ENCODE data around the gene AGBL5.

Gene AGBL5

DNA sequence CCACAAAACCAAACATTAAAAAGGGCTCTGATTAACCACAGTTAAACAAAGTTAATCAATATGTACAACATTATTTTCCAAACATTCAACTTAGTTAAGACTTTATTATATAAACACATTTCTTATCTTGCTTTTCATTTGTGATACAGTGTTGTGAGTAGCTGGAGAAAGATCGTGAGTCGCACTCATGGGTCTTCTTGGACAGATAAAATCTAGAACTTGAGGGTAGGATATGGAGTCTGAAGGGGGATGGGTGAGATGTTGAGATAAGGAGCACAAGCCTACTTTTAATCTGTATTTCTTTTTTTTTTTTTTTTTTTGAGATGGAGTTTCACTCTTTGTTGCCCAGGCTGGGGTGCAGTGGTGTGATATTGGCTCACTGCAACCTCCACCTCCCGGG lies 41.3 kb upstream of the AGBL5 start:
- Histone ChIP-seq H3K9ac (ENCODE audit: low read length in 5 of 5) (no peak overlapping the region), H3K27me3 (ENCODE audit: control insufficient read depth in 5 of 5, insufficient read depth in 4 of 5, low read length in 5 of 5) (no peaks in the 10 kb centered on the region), H3K27ac (ENCODE audit: low read depth, low read length) (no peak overlapping the region), H3K4me3 (ENCODE audit: low read depth in 1 of 5, low read length in 5 of 5) (no peak overlapping the region), H3K9me3 (ENCODE audit: control insufficient read depth in 5 of 5, low read length in 5 of 5) (no peaks in the 10 kb centered on the region), H3K36me3 (ENCODE audit: control insufficient read depth in 5 of 5, insufficient read depth in 5 of 5, low read length in 5 of 5) (no peaks in the 10 kb centered on the region), H3K4me1 (ENCODE audit: control insufficient read depth in 5 of 5, insufficient read depth in 5 of 5, low read length in 5 of 5) (peaks cover 3 to 25% (median 22%) of the 10 kb centered on the region in 5 donors)

DNA sequence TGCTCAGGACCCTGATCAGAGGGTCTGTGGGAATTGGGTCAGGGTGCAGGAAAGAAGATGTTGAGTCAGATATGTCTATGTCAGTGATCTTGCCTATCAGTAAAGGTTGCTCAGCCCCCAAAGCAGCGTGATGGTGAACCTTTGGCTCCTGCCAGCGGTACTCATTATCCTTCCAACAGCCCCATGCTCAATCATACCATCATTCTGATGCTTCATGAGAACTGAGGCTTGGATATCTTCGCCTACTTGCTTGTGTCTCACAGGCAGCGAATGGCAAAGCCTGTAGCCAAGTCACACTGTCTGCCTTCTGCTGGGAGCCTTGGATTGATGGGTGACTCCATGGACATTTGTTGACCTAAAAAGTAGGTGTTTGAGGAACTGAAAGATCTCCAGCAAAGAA lies 37.7 kb upstream of the AGBL5 start:
- H3K27ac ChIP-seq (ENCODE audit: low read depth, low read length) = peak overlapping the region; percentile 23
- no peaks in the 10 kb centered on the region for H3K27me3 ChIP-seq (ENCODE audit: control insufficient read depth in 5 of 5, insufficient read depth in 4 of 5, low read length in 5 of 5)
- no peaks in the 10 kb centered on the region for H3K9me3 ChIP-seq (ENCODE audit: control insufficient read depth in 5 of 5, low read length in 5 of 5)
- H3K36me3 ChIP-seq (ENCODE audit: control insufficient read depth in 5 of 5, insufficient read depth in 5 of 5, low read length in 5 of 5) = no peaks in the 10 kb centered on the region
- peaks cover 10 to 57% (median 55%) of the 10 kb centered on the region in 5 donors for H3K4me1 ChIP-seq (ENCODE audit: control insufficient read depth in 5 of 5, insufficient read depth in 5 of 5, low read length in 5 of 5)
- H3K9ac ChIP-seq (ENCODE audit: low read length in 5 of 5) = no peak overlapping the region
- no peak overlapping the region for H3K4me3 ChIP-seq (ENCODE audit: low read depth in 1 of 5, low read length in 5 of 5)

- Histone ChIP-seq H3K27ac (ENCODE audit: low read depth, low read length) (peak overlapping the region; percentile 76), H3K4me3 (ENCODE audit: low read depth in 1 of 5, low read length in 5 of 5) (no peak overlapping the region), H3K4me1 (ENCODE audit: control insufficient read depth in 5 of 5, insufficient read depth in 5 of 5, low read length in 5 of 5) (peaks cover 15 to 66% (median 57%) of the 10 kb centered on the region in 5 donors)
These were observed 36.6 kb upstream of the AGBL5 start for GRCh38 chr2:27014771-27015433.

GRCh38 chr2:27016801-27017325 lies 34.6 kb upstream of the AGBL5 start:
- H3K36me3 ChIP-seq (ENCODE audit: control insufficient read depth in 5 of 5, insufficient read depth in 5 of 5, low read length in 5 of 5) = no peaks in the 10 kb centered on the region
- peak overlapping the region; percentile 78 for H3K27ac ChIP-seq (ENCODE audit: low read depth, low read length)
- H3K9ac ChIP-seq (ENCODE audit: low read length in 5 of 5) = peak overlapping the region in 2 of 5 donors; percentile 52 to 55
- H3K27me3 ChIP-seq (ENCODE audit: control insufficient read depth in 5 of 5, insufficient read depth in 4 of 5, low read length in 5 of 5) = no peaks in the 10 kb centered on the region
- no peaks in the 10 kb centered on the region for H3K9me3 ChIP-seq (ENCODE audit: control insufficient read depth in 5 of 5, low read length in 5 of 5)
- H3K4me1 ChIP-seq (ENCODE audit: control insufficient read depth in 5 of 5, insufficient read depth in 5 of 5, low read length in 5 of 5) = peaks cover 21 to 84% (median 72%) of the 10 kb centered on the region in 5 donors
- no peak overlapping the region for H3K4me3 ChIP-seq (ENCODE audit: low read depth in 1 of 5, low read length in 5 of 5)

More at GRCh38 chr2:27014771-27015433, 36.6 kb upstream of the AGBL5 start:
- Histone ChIP-seq H3K9me3 (ENCODE audit: control insufficient read depth in 5 of 5, low read length in 5 of 5) (no peaks in the 10 kb centered on the region), H3K9ac (ENCODE audit: low read length in 5 of 5) (peak overlapping the region in 2 of 5 donors; percentile 47 to 53), H3K36me3 (ENCODE audit: control insufficient read depth in 5 of 5, insufficient read depth in 5 of 5, low read length in 5 of 5) (no peaks in the 10 kb centered on the region), H3K27me3 (ENCODE audit: control insufficient read depth in 5 of 5, insufficient read depth in 4 of 5, low read length in 5 of 5) (no peaks in the 10 kb centered on the region)

DNA sequence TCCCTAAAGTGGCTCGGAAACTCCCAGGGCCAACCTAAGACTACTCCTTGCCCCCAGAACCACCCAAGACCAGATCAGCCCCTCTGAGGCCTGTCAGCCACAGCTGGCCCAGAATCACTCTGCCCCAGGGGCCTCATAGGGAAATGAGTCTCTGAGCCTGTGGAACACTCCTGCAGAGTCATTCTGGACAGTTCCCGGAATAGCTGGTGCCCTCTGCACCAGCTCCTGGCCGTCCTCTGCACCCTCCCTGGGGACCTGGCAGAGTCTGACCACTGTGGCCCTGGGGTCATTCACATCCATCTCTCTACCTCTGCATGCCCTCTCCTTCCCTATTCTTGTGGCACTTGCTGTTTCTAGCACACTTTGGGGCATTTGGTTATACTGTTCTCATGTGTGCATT lies 33.3 kb upstream of the AGBL5 start:
- H3K27me3 ChIP-seq (ENCODE audit: control insufficient read depth in 5 of 5, insufficient read depth in 4 of 5, low read length in 5 of 5) = no peaks in the 10 kb centered on the region
- peaks cover 18 to 76% (median 65%) of the 10 kb centered on the region in 5 donors for H3K4me1 ChIP-seq (ENCODE audit: control insufficient read depth in 5 of 5, insufficient read depth in 5 of 5, low read length in 5 of 5)
- peaks cover 0 to 11% (median 11%) of the 10 kb centered on the region in 5 donors for H3K36me3 ChIP-seq (ENCODE audit: control insufficient read depth in 5 of 5, insufficient read depth in 5 of 5, low read length in 5 of 5)
- H3K9me3 ChIP-seq (ENCODE audit: control insufficient read depth in 5 of 5, low read length in 5 of 5) = no peaks in the 10 kb centered on the region
- no peak overlapping the region for H3K4me3 ChIP-seq (ENCODE audit: low read depth in 1 of 5, low read length in 5 of 5)
- H3K9ac ChIP-seq (ENCODE audit: low read length in 5 of 5) = peak overlapping the region in 2 of 5 donors; percentile 38 to 52
- peak overlapping the region; percentile 78 for H3K27ac ChIP-seq (ENCODE audit: low read depth, low read length)

- Histone ChIP-seq H3K9me3 (ENCODE audit: control insufficient read depth in 5 of 5, low read length in 5 of 5) (no peaks in the 10 kb centered on the region), H3K4me3 (ENCODE audit: low read depth in 1 of 5, low read length in 5 of 5) (no peak overlapping the region), H3K27ac (ENCODE audit: low read depth, low read length) (peak overlapping the region; percentile 78), H3K9ac (ENCODE audit: low read length in 5 of 5) (peak overlapping the region in 4 of 5 donors; percentile 25 to 69 (median 50)), H3K27me3 (ENCODE audit: control insufficient read depth in 5 of 5, insufficient read depth in 4 of 5, low read length in 5 of 5) (no peaks in the 10 kb centered on the region), H3K4me1 (ENCODE audit: control insufficient read depth in 5 of 5, insufficient read depth in 5 of 5, low read length in 5 of 5) (peaks cover 18 to 73% (median 65%) of the 10 kb centered on the region in 5 donors), H3K36me3 (ENCODE audit: control insufficient read depth in 5 of 5, insufficient read depth in 5 of 5, low read length in 5 of 5) (peaks cover 0 to 22% (median 19%) of the 10 kb centered on the region in 5 donors)
These were observed 32.0 kb upstream of the AGBL5 start for GRCh38 chr2:27019459-27019858.

GRCh38 chr2:27019931-27020855 lies 31.3 kb upstream of the AGBL5 start:
- H3K9ac ChIP-seq (ENCODE audit: low read length in 5 of 5) = peak overlapping the region; percentile 25 to 69 (median 48)
- peaks cover 0 to 28% (median 20%) of the 10 kb centered on the region in 5 donors for H3K36me3 ChIP-seq (ENCODE audit: control insufficient read depth in 5 of 5, insufficient read depth in 5 of 5, low read length in 5 of 5)
- no peaks in the 10 kb centered on the region for H3K27me3 ChIP-seq (ENCODE audit: control insufficient read depth in 5 of 5, insufficient read depth in 4 of 5, low read length in 5 of 5)
- peaks cover 18 to 67% (median 58%) of the 10 kb centered on the region in 5 donors for H3K4me1 ChIP-seq (ENCODE audit: control insufficient read depth in 5 of 5, insufficient read depth in 5 of 5, low read length in 5 of 5)
- peak overlapping the region in 1 of 5 donors; percentile 37 for H3K4me3 ChIP-seq (ENCODE audit: low read depth in 1 of 5, low read length in 5 of 5)
- H3K9me3 ChIP-seq (ENCODE audit: control insufficient read depth in 5 of 5, low read length in 5 of 5) = no peaks in the 10 kb centered on the region
- peak overlapping the region; percentile 78 for H3K27ac ChIP-seq (ENCODE audit: low read depth, low read length)

GRCh38 chr2:27021253-27022049 lies 30.0 kb upstream of the AGBL5 start:
- H3K4me3 ChIP-seq (ENCODE audit: low read depth in 1 of 5, low read length in 5 of 5) = no peak overlapping the region
- H3K27me3 ChIP-seq (ENCODE audit: control insufficient read depth in 5 of 5, insufficient read depth in 4 of 5, low read length in 5 of 5) = no peaks in the 10 kb centered on the region
- H3K9me3 ChIP-seq (ENCODE audit: control insufficient read depth in 5 of 5, low read length in 5 of 5) = no peaks in the 10 kb centered on the region
- H3K27ac ChIP-seq (ENCODE audit: low read depth, low read length) = peak overlapping the region; percentile 78
- peak overlapping the region in 3 of 5 donors; percentile 17 to 30 (median 23) for H3K9ac ChIP-seq (ENCODE audit: low read length in 5 of 5)
- peaks cover 15 to 56% (median 49%) of the 10 kb centered on the region in 5 donors for H3K4me1 ChIP-seq (ENCODE audit: control insufficient read depth in 5 of 5, insufficient read depth in 5 of 5, low read length in 5 of 5)
- H3K36me3 ChIP-seq (ENCODE audit: control insufficient read depth in 5 of 5, insufficient read depth in 5 of 5, low read length in 5 of 5) = peaks cover 0 to 41% (median 33%) of the 10 kb centered on the region in 5 donors

- Histone ChIP-seq H3K4me1 (ENCODE audit: control insufficient read depth in 5 of 5, insufficient read depth in 5 of 5, low read length in 5 of 5) (peaks cover 11 to 34% (median 28%) of the 10 kb centered on the region in 5 donors), H3K27me3 (ENCODE audit: control insufficient read depth in 5 of 5, insufficient read depth in 4 of 5, low read length in 5 of 5) (no peaks in the 10 kb centered on the region), H3K36me3 (ENCODE audit: control insufficient read depth in 5 of 5, insufficient read depth in 5 of 5, low read length in 5 of 5) (peaks cover 0 to 60% (median 49%) of the 10 kb centered on the region in 5 donors), H3K9me3 (ENCODE audit: control insufficient read depth in 5 of 5, low read length in 5 of 5) (no peaks in the 10 kb centered on the region), H3K9ac (ENCODE audit: low read length in 5 of 5) (no peak overlapping the region), H3K4me3 (ENCODE audit: low read depth in 1 of 5, low read length in 5 of 5) (no peak overlapping the region), H3K27ac (ENCODE audit: low read depth, low read length) (no peak overlapping the region)
These were observed 27.7 kb upstream of the AGBL5 start for GRCh38 chr2:27023740-27024139.
